Measurements from ENCODE around the gene SPOCK3.

DNA sequence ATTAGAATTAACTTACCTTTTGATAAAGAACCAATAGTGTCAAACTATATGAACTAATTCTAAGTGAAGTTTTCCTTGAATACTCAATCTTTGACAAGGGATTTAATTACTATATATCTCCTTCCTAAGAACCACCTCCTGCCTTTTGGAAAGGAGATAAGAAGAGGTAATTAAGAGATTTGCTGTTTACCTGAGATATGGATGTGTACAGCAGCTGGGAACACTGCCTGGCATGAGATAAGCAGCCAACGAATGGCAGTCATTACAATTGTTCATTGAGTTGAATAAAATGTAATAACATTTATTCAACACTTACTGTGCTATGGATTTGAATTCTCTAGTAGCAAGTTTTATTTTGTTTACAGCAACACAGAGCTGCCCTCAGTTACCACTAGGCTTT, 407.1 kb downstream of the SPOCK3 start:
- TF ChIP-seq CTCF (IDR thresholded peaks at IDR 0.05) (no peak), POLR2A (IDR thresholded peaks at IDR 0.05) (no peak)

All from prostate gland (tissue), 2 donors.